Smooth muscle cell of bladder (primary cell): Measurements from ENCODE around the gene TXLNA. TPM values are rescaled to one million over a fixed set of nuclear protein-coding genes. Genes with fewer than 3 reads are reported as not detected.

ENCODE experiments used
- total RNA-seq: library from RNA; depleted of rRNA; stranded (reverse); fragments of >200 nt; gene quantifications from 2 replicates; pipeline ENCODE4 v1.2.3, GENCODE V29; 2014

TXLNA gene
- total RNA-seq = 101 and 107 TPM in 2 replicates

GRCh38 chr1:32179443-32180185, at the start of gene TXLNA:
Gene TXLNA, plus strand, starts transcription at chr1:32179675. Its CDS starts 671 bp downstream, at chr1:32180346.

DNA sequence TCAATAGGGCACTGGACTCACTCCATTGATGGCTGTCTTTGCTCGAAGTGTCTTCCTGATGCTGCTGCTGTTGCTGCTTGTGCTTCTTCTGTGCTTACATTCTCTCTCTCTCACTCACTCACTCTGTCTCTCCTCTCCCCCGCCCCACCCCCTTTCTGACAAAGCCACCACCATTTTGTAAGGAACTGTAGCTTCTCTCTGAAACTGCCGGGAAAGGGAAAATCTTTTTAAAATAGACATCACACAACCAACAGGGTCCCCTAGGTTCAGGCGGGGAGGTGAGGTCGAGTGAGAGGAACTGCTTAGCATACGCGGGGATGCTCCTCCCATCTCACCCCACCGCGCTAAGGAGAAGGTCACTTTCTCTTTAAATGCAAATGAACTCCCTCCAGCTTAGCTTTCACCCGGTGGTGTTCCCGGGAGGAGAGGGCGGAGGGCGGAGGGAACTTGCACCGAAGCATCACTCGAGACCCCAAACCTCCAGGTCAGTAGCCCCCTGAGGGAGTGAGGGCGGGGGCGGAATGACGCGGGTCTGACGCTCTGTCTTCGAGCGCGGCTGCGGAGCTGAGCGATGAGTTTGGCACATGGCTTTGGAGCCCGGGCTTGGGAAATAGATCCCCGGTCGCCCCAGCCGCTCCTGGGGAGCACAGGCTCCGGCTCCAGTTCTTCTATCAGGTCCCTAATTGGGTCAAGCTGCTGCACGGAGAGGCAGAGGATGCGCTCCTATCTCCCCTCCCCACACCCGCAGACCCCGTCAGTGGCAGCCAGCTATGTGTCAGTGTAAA, 20.9 kb downstream of the TXLNA start, which contains the start of gene CCDC28B:
Gene CCDC28B (plus strand): TSS at position 370 of the 785 bp plus-strand sequence. CDS start 1,341 bp downstream, outside the sequence.

GRCh38 chr1:32205401-32206370, 26.2 kb downstream of the TXLNA start, which contains the start of gene IQCC:
Gene IQCC, plus strand, starts transcription at chr1:32205671. Its CDS starts 11 bp downstream, at chr1:32205682.

DNA sequence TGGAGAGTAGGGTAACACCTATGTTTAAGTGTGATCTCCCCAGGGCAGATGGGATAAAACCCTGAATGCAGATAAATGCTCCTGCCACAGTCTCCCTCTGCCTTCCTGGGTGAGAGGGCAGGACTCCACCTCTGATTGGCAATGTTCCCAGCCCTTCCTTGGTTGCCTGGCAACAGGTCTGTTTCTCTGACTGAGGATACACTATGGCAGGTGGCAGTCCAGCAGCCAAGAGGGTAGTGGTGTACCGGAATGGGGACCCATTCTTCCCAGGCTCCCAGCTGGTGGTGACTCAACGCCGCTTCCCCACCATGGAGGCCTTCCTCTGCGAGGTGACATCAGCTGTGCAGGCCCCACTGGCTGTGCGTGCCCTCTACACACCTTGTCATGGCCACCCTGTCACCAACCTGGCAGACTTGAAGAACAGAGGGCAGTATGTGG, 29.4 kb downstream of the TXLNA start, which contains the start of gene DCDC2B:
Gene DCDC2B (plus strand): TSS at position 199 of the 438 bp plus-strand sequence. CDS start 5 bp downstream, at position 204.

DNA sequence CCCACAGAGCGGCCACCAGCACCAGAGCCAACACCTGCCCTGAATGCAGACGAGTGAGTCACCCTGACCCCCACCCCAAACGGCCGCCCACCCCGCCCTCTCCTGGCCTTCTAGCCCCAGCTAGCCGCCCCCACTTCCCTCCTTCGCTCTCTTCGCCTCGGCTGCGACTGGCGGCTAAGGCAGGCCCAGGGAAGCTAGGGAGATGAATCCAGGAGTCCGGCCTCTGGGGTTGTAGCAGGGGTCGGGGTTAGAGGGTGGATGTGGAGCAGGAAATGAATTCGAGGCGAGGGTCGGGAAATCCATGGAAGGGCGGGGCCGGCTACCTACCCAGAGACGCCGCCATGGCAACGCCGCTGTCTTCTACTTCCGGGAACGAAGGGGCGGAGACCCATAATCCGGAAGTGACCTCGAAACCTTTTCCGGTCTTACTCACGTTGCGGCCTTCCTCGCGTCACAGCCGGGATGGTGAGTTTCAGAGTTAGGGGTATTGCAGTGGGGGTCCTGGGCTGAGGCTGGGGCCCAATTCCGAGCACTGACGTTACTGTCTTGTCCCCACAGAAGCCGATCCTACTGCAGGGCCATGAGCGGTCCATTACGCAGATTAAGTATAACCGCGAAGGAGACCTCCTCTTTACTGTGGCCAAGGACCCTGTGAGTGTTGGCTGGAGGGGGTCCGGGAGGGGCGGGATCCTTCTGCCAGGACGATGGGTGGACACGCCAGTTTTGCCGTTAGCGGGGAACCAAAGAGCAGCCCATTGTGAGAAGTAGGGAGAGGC, 42.7 kb downstream of the TXLNA start, which contains the start of the genes EIF3I and TMEM234:
Gene EIF3I (plus strand): TSS at position 428 of the 776 bp plus-strand sequence. CDS start 35 bp downstream, at position 463.
Gene TMEM234 (minus strand): TSS at position 374 of the 776 bp plus-strand sequence. CDS start 31 bp downstream, at position 343.

GRCh38 chr1:32246888-32247273, 67.4 kb downstream of the TXLNA start, which contains the start of gene FAM167B:
Gene FAM167B, plus strand, starts transcription at chr1:32247222. Its CDS starts 200 bp downstream, at chr1:32247422.

Other genes with a start within 250 kb of the TXLNA start
- gene PTP4A2, start 241.3 kb upstream of the TXLNA start, total RNA-seq = 418 and 546 TPM in 2 replicates
- 34.3 and 39.8 TPM in 2 replicates for gene KHDRBS1, start 165.8 kb upstream of the TXLNA start, total RNA-seq
- 3.6 and 4.6 TPM in 2 replicates for gene TMEM39B, start 106.7 kb upstream of the TXLNA start, total RNA-seq
- gene KPNA6, start 71.6 kb upstream of the TXLNA start, total RNA-seq = 22.6 and 29.7 TPM in 2 replicates
- gene CCDC28B, start 20.9 kb downstream of the TXLNA start, total RNA-seq = 10.3 and 14.2 TPM in 2 replicates
- gene IQCC, start 26.0 kb downstream of the TXLNA start, total RNA-seq = 1.0 and 1.3 TPM in 2 replicates
- gene DCDC2B, start 29.4 kb downstream of the TXLNA start, total RNA-seq = under 0.01 TPM in 1 of 2 replicates, not detected in the other
- 19.6 and 20.2 TPM in 2 replicates for gene TMEM234, start 42.7 kb downstream of the TXLNA start, total RNA-seq
- 340 and 378 TPM in 2 replicates for gene EIF3I, start 42.7 kb downstream of the TXLNA start, total RNA-seq
- gene FAM167B, start 67.5 kb downstream of the TXLNA start, total RNA-seq = 0.28 and 0.83 TPM in 2 replicates
- gene LCK, start 71.6 kb downstream of the TXLNA start, total RNA-seq = not detected in 2 replicates
- gene HDAC1, start 112.4 kb downstream of the TXLNA start, total RNA-seq = 80.1 and 85.1 TPM in 2 replicates
- gene MARCKSL1, start 156.6 kb downstream of the TXLNA start, total RNA-seq = 16.6 and 25.0 TPM in 2 replicates
- 0.71 and 1.1 TPM in 2 replicates for gene FAM229A, start 182.8 kb downstream of the TXLNA start, total RNA-seq
- gene TSSK3, start 182.9 kb downstream of the TXLNA start, total RNA-seq = 0.43 and 0.65 TPM in 2 replicates
- 56.3 and 58.9 TPM in 2 replicates for gene BSDC1, start 214.8 kb downstream of the TXLNA start, total RNA-seq